TTC549 (cell line): ENCODE measurements around the gene RAX2.

Source experiments
- FAIRE-seq: peaks from 2 replicates; lab custom pipeline; 2012; peaks lifted over from hg19 to GRCh38; lab: Jason Lieb, UNC

The RAX2 gene

DNA sequence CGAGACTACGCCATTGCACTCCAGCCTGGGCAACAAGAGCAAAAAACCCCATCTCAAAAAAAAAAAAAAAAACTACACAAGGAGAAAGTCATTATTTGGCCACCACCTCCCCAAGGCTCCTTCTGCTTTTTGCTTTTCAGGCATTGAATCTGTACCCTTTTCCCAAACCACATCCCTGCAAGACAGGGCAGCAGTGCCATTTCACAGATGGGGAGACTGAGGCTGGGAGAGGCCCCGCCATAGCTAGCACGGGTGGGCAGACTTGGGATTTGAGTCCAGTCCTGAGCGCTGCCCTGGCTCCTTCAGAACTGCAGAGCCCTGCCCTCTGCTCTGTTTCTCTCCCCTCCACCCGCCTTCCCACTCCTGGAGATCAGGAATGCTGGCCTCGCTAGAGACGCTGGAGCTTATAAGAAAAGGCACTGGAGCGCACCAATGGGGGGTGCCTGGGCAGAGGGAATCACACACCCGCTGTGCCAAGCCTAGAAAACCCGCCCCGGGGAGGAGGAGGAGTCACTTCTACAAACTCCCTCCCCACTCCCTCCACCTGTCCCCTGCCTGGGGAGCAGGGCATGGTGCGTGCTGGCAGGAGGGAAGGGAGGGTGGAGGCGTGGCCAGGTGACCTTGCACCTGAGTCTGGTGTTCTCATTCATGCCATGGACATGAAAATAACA, 46.3 kb downstream of the RAX2 start:
- no peak for FAIRE-seq

DNA sequence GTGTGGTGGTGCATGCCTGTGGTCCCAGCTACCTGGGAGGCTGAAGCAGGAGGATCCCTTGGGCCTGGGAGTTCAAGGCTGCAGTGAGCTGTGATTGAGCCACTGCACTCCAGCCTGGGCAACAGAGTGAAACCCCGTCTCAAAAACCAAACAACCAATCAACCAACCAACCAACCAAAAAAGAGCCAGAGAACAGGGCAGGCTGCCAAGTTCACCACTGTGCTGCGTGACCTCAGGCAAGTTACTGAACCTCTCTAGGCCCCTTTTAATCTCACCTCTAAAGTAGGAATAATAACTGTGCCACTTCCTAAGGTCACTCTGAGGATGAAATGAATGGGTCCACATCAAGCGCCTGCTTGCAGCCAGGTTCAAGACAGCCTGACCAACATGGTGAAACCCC, 46.9 kb downstream of the RAX2 start:
- no peak for FAIRE-seq

DNA sequence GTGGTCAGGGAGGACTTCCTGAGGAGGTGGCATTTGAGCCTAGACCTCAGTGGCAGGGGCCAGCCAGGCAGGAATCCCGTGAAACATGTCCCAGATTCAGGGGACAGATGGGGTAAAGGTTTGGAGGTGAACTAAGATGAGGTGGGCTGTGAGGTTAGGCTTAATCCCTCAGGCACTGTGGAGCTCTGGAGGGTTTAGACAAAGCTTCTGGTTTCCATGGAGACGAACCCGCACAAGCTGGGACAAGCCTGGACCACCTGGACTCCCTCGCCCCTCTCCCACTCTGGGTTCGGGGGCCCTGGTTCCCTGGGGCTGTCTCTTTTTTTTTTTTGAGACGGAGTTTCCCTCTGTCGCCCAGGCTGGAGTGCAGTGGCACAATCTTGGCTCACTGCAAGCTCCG, 48.1 kb downstream of the RAX2 start:
- no peak for FAIRE-seq

DNA sequence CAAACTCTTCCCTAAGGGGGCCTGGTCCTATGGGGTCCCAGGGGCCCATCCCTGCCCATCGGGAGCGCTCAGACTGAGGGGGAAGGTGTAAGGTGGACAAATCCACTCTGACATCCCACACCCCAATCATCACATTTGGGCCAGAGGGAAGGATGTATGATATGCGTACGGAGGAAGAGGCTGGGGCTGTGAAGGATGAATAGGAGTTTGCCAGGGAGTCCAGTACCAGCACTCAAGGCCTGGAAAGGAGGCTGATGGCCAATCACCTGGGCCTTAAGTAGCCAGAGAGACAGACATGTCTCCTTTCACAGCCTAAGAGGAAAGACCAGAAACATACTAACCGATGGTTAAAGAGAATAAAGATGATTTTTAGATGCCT, 48.9 kb downstream of the RAX2 start:
- no peak for FAIRE-seq

DNA sequence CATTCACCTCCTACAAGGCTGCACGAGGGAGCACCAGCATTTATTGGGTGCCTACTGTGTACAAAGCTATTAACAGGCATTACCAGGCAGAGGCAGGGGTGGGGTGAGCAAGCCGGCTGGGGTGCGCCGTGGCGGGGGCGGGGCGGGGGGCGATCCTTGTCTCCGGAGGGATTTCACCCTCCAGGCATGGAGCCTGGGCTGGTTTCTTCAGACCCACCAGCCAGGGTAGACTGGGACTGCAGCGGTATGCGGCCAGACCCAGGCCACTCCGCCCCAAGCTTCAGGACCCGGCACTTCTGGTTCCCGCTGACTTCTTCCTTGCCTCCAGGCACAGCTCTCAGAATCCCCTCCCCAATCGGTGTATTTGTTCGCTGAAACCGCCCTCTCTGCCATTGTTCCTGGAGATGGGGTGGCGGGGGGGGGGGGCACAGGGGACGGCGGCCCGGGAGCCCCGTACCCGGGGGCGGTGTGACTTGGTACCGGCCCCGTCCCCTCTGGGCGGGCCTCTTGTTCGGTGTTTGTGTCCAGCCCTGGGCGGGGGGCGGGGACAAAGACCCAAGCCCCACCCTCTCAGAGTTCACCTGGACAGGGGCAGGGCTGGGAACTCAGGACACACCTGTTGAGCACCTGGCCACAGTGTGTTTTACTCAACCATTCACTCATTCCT, 49.5 kb downstream of the RAX2 start:
- no peak for FAIRE-seq

DNA sequence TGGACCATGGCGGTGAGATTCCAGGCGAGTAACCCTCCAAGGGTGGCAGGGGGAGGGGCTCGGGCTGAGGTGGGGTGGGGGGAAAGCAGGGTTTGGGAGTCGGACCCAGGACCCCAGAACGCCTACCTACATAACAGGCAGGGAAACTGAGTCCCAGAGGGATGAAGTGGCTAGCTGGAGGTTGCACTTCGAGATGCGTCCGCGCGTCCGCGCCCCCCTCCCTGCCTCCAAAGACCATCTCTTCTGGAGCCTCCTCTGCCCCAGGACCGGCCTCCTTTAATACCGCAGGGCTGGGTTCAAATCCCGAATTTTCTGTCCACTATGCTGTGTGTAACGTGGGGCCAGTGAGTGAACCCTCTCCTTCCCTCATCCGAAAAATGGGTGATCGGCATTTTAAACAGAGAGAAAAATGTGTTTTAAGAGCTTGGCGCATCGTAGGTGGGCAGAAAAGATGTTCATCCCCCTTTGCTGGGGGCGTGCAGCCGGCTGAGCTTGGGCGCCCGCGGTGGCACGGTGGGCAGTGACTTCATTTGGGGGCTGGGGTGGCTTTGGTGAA, 50.1 kb downstream of the RAX2 start:
- FAIRE-seq, result no peak

DNA sequence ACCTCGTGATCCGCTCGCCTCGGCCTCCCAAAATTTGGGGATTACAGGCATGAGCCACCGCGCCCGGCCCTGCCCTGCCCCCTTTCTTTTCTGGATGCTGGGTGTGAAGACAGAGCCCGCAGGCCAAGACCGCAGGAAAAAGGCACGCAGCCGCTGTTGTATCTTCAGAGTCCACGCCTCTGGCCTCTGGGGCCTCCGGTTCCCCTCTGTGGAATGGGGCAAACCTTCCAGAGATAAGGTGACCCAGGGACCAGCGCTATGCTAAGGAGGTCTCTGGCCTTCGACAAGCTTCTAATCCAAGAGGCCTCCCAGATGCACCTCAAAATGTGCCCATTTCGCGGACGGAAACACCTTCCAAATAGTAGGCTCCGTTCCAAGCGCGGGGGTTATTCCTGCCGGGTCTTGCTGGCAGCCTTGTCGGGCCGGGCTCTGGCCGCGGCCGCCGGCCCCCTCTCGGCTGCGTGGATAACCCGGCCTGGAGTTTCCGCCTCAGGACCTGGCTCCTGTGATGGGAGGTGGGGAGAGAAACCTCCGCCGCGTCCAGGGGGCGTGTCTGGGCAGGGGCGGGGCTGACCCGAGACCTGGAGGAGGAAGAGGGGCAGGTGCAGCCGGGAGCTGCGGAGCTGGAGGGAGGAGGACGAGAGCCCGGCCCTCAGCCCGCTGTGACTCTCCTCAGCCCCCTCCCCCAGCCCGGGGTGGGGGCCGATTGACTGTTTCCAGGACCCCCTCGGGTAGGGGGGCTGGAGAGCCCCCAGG, 50.7 kb downstream of the RAX2 start:
- no peak for FAIRE-seq

DNA sequence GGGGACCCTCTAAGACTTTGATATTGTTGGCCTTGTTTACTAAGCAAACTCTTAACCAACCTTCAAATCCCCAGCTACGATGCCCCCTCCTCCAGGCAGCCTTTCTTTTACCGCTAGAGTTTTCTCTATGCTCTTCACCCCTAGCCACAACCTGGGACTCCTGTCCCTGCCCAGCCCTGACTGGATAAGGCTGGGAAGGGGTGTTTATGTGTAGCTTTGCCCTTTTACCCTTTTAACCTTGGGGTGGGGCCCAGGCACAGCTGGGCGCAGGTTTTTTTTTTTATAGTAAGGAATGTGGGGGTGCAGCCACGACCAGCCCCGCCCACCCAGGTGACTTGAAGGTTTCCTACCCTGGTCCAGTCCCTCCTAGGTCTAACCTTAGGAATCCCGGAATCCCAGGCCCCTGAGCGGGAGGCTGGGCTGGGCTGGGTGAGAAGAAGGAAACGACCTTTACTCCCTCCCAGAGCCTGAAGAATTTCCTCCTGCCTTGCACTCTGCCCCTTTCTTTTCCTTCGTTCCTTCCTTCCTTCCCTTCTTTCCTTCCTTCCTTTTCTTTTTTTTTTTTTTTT, 51.6 kb downstream of the RAX2 start:
- no peak for FAIRE-seq

DNA sequence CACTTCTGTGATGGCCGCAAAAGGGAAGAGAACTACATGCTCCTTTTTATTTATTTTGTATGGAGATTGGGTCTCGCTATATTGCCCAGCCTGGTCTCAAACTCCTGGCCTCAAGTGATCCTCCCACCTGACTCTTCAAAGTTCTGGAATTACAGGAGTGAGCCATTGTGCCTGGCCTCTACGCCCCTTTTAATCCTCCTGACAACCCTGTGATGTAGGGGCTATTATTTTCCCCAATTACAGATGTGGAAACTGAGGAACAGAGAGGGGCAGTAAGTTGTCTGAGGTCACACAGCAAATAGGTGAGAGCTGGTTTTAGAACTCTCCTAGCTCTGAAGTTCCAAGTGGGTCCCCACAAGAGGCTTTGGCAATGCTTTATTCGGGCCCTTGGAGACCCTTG, 52.2 kb downstream of the RAX2 start:
- no peak for FAIRE-seq
